Measurements from ENCODE around the gene GALNT7.
"Not testable (repeated sequence)": the region's sequence is repeated elsewhere in the genome, so short reads cannot be mapped to it uniquely, and the experiment has no call there.

The GALNT7 gene

DNA sequence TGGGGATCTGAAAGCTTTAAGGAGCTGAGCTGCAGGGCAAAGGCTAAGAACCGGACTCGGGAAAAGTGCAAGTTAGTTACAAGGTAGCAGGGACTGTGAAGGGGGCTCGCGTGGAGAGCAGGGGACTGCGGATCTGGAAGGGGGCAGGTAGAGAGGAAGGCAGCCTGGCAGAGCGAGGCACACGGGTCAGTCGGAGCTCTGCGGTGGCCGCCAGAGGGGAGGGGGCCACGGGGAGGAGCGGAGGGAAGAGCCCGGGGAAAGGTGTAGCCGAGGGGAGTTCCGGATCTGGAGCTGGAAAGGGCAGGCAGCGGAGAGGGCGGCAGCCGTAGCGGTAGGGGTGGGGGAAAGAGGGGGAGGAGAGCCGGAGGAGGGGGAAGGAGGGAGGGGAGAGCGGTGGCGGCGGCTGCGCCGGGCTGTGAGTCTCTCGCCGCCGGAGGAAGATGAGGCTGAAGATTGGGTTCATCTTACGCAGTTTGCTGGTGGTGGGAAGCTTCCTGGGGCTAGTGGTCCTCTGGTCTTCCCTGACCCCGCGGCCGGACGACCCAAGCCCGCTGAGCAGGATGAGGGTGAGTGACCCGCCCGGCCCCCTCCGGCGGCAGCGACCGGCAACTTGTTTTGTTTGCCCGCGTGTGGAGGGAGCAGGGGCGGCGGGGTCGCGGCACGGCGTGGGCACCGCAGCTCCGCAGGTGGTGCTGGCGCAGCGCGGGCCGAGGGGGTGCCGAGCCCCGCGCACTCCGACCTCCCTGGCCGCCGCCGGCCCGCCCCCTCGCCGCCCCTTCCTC is at the start of gene GALNT7:
Gene GALNT7, plus strand, starts transcription at position 416 of the 782 bp plus-strand sequence. Its CDS starts 25 bp downstream, at position 441.
- no peak for DNase-seq

DNA sequence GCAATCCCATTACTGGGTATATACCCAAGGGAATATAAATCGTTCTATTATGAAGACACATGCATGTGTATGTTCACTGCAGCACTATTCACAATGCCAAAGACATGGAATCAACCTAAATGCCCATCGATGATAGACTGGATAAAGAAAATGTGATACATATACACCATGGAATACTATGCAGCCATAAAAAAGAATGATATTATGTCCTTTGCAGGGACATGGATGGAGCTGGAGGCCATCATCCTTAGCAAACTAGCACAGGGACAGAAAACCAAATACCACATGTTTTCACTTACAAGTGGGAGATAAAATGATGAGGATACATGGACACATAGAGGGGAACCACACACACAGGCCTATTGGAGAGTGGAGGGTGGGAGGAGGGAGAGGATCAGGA is 49.8 kb upstream of the GALNT7 start:
- not testable (repeated sequence) for DNase-seq

DNA sequence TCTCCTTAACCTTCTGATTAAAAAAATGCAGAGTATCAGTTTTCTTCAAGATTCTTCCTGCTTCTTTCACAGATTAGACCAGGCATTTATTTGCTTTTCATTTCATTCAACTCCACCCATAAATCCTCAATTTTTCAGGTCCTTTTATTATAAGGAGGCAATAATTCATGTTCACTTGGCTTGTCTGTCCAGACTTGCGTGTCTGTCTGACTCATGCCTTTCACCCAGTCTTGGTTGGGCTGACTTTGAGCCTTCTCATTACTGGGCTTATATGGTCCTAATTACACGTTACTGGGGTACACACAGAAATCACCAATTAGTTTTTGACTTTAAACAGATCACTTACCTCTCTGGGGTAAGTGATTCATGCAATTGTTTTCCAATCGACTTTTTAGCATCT is 48.8 kb upstream of the GALNT7 start:
- DNase-seq: no peak

DNA sequence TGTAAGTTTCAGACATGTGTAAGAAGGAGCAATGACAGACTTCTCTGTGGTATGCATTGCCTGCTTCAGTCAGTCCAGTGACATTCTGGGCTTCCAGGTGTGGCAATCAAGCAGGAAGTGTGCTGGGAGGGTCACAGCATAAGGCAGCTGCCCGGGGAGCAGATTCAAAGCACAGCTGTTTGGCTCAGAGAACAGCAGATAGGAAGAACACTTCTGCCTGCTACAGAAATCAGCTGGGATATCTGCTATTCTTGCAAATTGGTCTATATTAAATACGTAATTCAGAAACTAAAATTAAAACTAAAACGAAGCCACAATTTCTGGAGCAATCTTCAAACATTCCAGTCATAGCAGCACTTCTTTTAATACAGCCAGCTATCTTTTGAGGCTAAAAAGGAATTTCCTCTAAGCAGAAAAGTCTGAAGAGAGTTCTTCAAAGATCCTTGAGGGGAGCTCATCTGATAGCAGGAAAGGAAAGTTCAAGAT is 47.5 kb upstream of the GALNT7 start:
- no peak for DNase-seq

DNA sequence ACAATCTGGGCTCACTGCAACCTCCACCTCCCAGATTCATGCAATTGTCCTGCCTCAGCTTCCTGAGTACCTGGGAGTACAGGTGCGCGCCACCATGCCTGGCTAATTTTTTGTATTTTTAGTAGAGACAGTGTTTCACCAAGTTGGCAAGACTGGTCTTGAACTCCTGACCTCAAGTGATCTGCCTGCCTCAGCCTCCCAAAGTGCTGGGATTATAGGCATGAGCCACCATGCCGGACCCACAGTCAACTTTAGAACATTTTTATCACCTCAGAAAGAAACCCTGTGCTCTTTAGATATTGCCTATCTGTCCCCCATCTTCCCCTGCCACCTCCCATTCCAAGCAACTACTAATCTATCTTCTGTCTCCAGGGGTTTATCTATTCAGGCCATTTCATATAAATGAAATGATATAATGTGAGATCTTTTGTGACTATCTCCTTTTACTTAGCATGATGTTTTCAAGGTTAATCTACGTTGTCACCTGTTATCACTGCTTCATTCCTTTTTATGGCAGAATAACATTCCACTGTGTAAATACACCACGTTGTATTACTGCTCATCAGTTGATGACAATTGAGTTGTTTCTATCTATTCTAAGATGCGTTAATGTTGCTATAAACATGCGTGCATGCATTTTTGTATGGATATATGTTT is 44.3 kb upstream of the GALNT7 start:
- DNase-seq: no peak

DNA sequence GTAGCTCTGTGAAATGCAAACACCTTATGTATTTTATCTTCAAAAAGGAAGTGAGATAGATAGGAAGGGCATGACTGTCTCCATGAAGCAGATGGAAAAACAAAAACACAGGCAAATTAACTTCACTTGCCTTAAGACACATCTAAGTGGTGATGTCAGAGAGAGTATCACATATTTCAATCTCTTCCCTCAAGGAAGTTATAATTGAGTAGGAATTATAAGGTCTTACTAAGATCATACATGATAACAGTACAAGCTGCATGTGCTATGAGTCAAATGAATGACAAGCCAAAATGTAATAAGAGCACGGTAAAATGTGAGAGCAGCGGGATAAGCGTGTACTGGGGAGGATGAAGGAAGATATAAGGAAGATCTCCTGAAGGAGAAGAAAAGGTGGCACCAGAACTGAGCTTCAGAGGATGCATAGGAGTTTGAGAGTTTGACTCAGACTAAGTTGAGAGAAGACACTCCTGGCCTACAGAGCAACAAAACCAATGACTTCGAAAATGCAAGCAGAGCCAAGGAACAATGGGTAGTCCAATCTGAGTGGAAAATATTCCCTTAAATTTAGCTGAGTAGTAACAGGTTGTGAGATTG is 43.3 kb upstream of the GALNT7 start:
- no peak for DNase-seq

DNA sequence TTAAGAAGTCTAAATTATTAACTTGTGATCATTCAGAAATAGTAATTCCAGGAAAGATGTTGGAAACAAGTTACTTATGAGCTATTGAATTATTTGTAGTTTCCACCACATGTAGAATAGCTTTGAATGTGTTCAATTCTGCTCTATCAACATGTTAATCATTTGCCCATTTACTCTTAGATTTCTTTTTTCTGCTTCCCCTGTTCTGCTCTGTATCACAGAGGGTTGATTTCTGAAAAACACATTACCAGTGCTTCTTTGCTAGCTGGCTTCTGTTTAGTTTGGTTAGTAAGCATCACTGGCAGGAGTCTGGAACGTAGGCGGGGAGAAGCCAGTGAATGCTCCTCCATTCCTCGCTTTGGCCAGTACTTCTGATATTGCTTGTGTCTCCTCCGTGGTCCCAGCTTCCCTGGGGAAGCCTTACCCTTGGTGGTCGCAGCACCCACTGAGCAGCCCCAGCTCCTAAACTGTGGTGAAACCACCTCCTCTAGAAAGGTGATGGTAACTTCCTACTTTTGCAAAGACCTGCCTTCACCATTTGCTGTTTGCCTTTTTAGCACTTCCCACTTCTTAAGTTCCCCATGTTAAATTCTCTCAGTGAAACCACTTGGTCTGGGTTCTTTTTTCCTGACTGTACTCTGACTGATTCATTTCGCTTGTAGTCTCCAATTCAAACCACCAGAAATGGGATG is 40.3 kb upstream of the GALNT7 start:
- no peak for DNase-seq

GRCh38 chr4:173130687-173131086 is 37.9 kb upstream of the GALNT7 start:
- no peak for DNase-seq

- no peak for DNase-seq
Observed at GRCh38 chr4:173134426-173134825, 34.2 kb upstream of the GALNT7 start.

DNA sequence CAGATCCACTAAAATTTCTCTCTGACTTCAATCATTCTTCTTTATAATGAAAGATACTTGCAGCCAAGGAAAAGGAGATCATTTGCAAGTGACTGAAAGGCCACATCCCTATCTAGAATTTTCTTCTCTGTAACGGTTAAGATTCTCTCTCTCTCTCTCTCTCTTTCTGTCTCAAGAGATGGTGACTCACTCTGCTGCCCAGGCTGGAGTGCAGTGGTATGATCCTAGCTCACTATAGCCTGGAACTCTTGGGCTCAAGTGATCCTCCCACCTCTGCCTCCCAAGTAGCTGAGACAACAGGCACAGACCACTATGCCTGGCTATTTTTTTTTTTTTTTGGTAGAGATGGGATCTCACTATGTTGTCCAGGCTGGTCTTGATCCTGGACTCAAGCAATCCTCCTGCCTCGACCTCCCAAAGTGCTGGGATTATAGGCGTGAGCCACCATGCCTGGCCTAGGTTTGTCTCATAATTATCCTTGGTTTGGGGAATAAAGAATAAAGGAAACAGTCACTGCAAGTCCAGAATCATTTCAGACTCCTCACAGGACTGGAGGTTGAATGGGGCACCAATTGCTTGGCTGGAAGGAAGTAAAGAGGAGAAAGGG is 33.3 kb upstream of the GALNT7 start:
- DNase-seq: no peak

GRCh38 chr4:173138624-173139023 is 30.0 kb upstream of the GALNT7 start:
- no peak for DNase-seq

DNA sequence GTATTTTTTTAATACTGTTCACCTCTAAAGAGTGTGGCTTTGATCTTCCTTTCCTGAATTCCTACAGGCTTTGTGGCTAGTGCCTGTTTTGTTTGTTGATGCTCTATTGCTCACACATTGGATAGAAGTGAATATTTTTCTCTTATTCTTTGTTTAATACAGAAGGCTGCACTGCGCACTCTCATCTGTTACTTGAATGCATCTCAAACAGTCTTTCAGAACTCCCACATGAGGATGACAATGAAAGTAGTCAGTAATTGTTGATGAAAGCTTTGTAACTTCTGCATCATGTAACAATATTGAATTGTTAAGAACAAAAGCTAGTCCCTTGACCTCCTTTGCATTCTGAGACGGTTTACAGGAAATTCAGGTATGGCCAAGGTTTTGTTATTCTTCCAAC is 29.1 kb upstream of the GALNT7 start:
- DNase-seq: no peak

- DNase-seq: no peak
Observed at GRCh38 chr4:173145131-173145530, 23.5 kb upstream of the GALNT7 start.

GRCh38 chr4:173146456-173146855 is 22.2 kb upstream of the GALNT7 start:
- no peak for DNase-seq

DNA sequence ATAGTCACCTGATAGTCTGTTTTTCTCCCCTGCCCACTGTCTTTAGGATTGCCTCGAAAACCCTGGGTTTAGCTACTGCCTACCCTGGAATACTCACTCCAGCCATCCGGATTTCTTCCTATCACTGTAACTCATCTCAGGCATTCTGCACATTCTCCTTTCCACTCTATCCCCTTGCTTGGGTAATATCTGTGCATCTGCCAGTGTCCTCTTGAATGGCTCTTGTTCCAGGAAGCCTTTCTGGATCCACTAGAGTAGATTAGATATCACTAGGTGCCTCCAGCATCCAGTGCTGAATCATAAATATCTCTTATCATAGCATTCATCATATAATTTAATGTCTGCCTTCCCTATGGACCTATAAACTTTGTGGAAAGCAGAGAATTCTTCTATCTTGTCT is 17.1 kb upstream of the GALNT7 start:
- DNase-seq: no peak

GRCh38 chr4:173152104-173152503 is 16.5 kb upstream of the GALNT7 start:
- DNase-seq: no peak

GRCh38 chr4:173153445-173153844 is 15.2 kb upstream of the GALNT7 start:
- no peak for DNase-seq

GRCh38 chr4:173159791-173160190 is 8.8 kb upstream of the GALNT7 start:
- DNase-seq: no peak

DNA sequence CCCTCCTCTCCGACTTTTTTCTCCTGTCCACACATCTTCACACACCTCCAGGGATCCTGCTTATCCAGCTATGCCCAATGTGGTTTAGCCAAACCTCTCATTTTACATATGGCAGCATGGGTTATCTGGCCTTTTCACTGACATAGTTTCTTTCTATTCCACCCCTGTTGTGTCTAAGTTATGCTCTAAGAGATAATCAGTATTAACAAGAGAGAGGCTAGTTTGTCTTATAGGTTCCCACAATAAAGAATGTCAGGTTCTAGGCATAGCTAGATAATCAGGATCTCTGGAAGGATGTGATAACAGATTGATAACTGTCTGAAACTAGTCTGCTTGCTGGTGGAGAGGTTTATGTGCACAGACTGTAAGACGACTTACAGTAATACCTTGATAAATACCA is 7.7 kb upstream of the GALNT7 start:
- DNase-seq: no peak

GRCh38 chr4:173161311-173161710 is 7.3 kb upstream of the GALNT7 start:
- no peak for DNase-seq

DNA sequence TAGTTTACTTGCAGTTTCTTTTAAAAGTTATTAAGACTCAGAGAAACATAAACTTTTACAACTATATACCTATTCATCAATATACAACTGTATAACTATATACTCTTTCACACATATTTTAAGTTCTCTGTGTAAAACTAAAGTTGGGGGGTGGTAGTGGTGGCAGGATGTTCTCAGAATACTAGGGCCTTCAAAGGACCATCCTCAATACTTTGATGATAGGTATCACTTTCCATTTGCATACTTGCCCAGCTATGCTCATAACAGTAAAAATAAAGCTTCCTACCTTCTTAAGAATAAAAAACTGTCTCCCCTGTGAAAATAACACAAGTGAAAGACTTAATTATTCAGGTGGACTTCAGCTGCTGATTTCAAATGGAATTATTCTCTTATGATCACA is 2.9 kb upstream of the GALNT7 start:
- no peak for DNase-seq

- no peak for DNase-seq
Observed at GRCh38 chr4:173166491-173166890, 2.1 kb upstream of the GALNT7 start.

All from cortex of kidney (tissue), 1 donor.